ENCODE results near the gene PAPPA.

DNA sequence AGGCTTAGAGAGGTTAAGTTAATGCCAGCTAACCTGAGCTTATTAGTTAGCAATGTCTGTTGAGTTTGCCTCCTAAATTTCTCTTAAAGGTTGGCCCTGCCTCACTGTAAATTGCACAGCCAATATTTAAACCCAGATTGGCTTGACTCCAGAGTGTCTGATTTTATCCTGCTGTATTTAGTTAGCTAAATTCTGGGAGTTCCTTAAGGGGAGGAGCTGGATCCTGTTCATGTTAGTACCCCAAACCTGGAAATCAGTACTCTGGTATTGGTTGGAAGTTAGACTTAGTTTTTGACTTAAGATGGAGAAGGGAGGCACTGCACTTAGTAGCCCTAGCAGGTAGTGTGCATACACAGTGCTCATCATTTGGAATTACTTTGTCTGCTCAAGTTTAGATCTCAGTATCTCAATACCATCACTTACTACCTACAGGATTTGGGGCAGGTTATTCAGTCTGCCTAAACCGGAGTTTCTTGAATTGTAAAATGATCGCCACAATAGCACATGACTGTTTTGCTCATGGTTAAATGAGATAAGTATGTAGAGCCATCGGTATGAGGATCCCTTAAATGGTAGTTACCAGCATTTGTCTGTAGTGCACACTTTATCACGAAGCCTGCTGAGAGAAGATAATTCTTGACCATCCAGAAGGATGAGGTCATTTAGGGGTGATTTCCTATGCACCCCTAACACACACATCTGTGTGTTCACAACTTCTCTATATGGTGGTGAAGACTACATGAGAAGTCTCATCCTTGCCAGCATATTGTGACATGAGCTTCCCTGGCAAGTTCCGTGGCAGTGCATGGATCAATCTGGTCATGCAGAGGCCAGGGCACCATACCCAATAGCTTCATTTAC lies 268.8 kb downstream of the PAPPA start:
- TF ChIP-seq, protein P1, sequence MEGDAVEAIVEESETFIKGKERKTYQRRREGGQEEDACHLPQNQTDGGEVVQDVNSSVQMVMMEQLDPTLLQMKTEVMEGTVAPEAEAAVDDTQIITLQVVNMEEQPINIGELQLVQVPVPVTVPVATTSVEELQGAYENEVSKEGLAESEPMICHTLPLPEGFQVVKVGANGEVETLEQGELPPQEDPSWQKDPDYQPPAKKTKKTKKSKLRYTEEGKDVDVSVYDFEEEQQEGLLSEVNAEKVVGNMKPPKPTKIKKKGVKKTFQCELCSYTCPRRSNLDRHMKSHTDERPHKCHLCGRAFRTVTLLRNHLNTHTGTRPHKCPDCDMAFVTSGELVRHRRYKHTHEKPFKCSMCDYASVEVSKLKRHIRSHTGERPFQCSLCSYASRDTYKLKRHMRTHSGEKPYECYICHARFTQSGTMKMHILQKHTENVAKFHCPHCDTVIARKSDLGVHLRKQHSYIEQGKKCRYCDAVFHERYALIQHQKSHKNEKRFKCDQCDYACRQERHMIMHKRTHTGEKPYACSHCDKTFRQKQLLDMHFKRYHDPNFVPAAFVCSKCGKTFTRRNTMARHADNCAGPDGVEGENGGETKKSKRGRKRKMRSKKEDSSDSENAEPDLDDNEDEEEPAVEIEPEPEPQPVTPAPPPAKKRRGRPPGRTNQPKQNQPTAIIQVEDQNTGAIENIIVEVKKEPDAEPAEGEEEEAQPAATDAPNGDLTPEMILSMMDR (conservative IDR thresholded peaks at IDR 0.05; ENCODE audit: low read length): no peak
- TF ChIP-seq EZH2phosphoT487 (IDR thresholded peaks at IDR 0.05; ENCODE audit: borderline replicate concordance): no peak
